ENCODE results near the gene GALNT9. TPM values are rescaled to one million over a fixed set of nuclear protein-coding genes. Genes with fewer than 3 reads are reported as not detected.

The GALNT9 gene
- total RNA-seq, 1 donor from 2014 or later, result not detected

GRCh38 chr12:132338311-132338710, 8.9 kb upstream of the GALNT9 start:
- no peak for TF ChIP-seq CTCF (IDR thresholded peaks at IDR 0.05; ENCODE audit: insufficient read depth, low read length, severe bottlenecking)

GRCh38 chr12:132337557-132337956, 8.2 kb upstream of the GALNT9 start:
- no peak overlapping the region for H3K4me3 ChIP-seq (ENCODE audit: low read depth, low read length)
- H3K36me3 ChIP-seq (ENCODE audit: control insufficient read depth, insufficient read depth, low read length), result no peaks in the 10 kb centered on the region
- DNase-seq (ENCODE audit: low read depth) (no peak), FAIRE-seq (no peak)
- TF ChIP-seq CTCF (IDR thresholded peaks at IDR 0.05; ENCODE audit: insufficient read depth, low read length, severe bottlenecking), result no peak
- H3K27me3 ChIP-seq (ENCODE audit: control insufficient read depth, insufficient read depth, low read length), result no peaks in the 10 kb centered on the region

More at GRCh38 chr12:132338311-132338710, 8.9 kb upstream of the GALNT9 start:
- Histone ChIP-seq H3K27me3 (ENCODE audit: control insufficient read depth, insufficient read depth, low read length) (no peaks in the 10 kb centered on the region), H3K4me3 (ENCODE audit: low read depth, low read length) (no peak overlapping the region), H3K36me3 (ENCODE audit: control insufficient read depth, insufficient read depth, low read length) (no peaks in the 10 kb centered on the region)
- FAIRE-seq (no peak), DNase-seq (ENCODE audit: low read depth) (no peak)

GRCh38 chr12:132336451-132337413, 7.3 kb upstream of the GALNT9 start:
- TF ChIP-seq CTCF (IDR thresholded peaks at IDR 0.05; ENCODE audit: insufficient read depth, low read length, severe bottlenecking), result no peak
- Histone ChIP-seq H3K36me3 (ENCODE audit: control insufficient read depth, insufficient read depth, low read length) (no peaks in the 10 kb centered on the region), H3K27me3 (ENCODE audit: control insufficient read depth, insufficient read depth, low read length) (no peaks in the 10 kb centered on the region), H3K4me3 (ENCODE audit: low read depth, low read length) (no peak overlapping the region)
- no peak for FAIRE-seq
- DNase-seq (ENCODE audit: low read depth), result no peak

- FAIRE-seq, result no peak
- Histone ChIP-seq H3K36me3 (ENCODE audit: control insufficient read depth, insufficient read depth, low read length) (no peaks in the 10 kb centered on the region), H3K4me3 (ENCODE audit: low read depth, low read length) (no peak overlapping the region), H3K27me3 (ENCODE audit: control insufficient read depth, insufficient read depth, low read length) (no peaks in the 10 kb centered on the region)
- no peak for TF ChIP-seq CTCF (IDR thresholded peaks at IDR 0.05; ENCODE audit: insufficient read depth, low read length, severe bottlenecking)
- no peak for DNase-seq (ENCODE audit: low read depth)
Measured at GRCh38 chr12:132335179-132335756, 5.9 kb upstream of the GALNT9 start.

- FAIRE-seq, result no peak
- DNase-seq (ENCODE audit: low read depth), result no peak
- Histone ChIP-seq H3K4me3 (ENCODE audit: low read depth, low read length) (no peak overlapping the region), H3K27me3 (ENCODE audit: control insufficient read depth, insufficient read depth, low read length) (no peaks in the 10 kb centered on the region), H3K36me3 (ENCODE audit: control insufficient read depth, insufficient read depth, low read length) (no peaks in the 10 kb centered on the region)
- TF ChIP-seq CTCF (IDR thresholded peaks at IDR 0.05; ENCODE audit: insufficient read depth, low read length, severe bottlenecking), result no peak
Measured at GRCh38 chr12:132333766-132334165, 4.4 kb upstream of the GALNT9 start.
